ENCODE results near the gene KIAA0513.
A peak's percentile ranks its signal among the peaks of the same experiment; 100 is the strongest.

KIAA0513 gene

GRCh38 chr16:85075236-85075924, 47.8 kb downstream of the KIAA0513 start:
- no peak for DNase-seq

- no peak for DNase-seq
Observed at GRCh38 chr16:85077039-85077438, 49.4 kb downstream of the KIAA0513 start.

DNA sequence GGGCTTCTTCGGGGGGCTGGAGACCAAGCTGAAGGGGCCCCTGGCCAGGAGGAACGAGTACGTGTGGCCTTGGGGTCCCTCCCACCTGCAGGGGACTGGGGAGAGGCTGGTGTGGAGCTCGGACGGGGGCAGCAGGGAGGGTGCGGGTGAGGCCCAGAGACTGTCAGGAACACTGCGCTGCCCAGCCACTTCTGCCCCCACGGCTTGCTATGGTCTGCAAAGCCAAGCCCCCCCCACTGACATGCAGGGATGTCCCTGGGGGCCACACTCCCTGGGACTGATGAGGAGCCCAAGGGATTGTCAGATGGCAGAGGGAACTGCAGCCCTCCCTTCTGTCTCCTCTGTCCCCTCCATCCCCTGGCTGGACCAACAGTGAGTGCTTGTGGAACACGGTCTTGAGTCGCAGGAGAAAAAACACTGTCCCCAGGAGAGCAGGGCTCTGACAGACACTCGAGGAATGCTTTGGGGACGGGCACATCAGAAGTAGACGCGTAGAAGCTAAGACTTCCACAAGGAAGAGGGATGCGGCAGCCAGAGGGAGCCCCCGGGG, 50.1 kb downstream of the KIAA0513 start:
- DNase-seq, result no peak

- no peak for DNase-seq
Observed at GRCh38 chr16:85078226-85078625, 50.6 kb downstream of the KIAA0513 start.

DNA sequence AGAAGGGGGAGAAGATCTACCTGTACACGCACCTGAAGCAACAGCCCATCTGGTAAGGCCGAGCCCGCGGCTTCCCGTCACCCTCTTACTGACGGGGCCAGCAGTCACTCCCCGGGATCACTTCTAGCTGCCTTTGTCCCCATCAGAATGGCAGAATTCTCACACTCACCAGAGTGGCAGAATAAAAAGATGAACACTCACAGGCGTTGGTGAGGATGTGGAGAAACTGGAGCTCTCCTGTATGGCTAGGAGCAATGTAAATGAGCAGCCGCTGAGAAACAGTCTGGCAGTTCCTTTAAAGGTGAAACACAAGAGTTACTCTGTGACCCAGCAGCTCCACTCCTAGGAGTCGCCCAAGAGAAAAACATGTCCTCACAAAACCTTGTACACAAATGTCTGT, 51.4 kb downstream of the KIAA0513 start:
- no peak for DNase-seq

DNA sequence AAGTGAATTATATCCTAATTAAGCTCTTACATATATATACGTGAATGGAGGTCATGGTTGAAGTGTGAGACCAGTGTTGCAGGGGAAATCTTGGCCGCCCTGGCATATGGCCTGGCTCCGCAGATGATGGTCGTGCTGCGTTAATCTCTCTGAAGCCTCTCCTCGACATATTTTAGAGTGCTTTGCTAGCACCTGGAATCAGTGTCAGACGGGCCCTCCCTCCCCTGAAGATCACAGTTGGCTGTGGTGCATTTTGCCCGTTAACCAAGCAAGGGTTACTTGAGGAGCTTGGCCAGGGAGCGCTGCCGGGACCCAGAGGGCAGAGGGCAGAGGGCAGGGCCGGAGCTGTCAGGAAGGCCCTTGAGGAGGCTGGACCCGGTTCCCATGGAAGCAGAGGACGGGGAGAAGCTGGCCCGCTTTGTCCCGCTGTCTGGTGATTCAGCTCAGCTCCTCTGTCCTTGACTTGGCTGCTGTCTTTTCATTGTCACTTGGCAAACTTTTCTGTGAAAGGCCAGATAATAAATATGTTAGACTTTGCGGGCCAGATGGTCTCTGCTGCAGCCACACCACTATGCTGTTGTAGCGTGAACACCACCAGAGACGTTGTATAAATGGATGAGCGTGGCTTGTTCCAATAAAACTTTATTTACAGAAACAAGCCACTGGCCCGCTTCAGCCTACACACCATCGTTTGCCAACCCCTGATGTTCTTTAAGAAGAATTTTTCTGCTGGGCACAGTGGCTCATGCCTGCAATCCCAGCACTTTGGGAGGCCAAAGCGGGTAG, 52.4 kb downstream of the KIAA0513 start:
- DNase-seq, result no peak

DNA sequence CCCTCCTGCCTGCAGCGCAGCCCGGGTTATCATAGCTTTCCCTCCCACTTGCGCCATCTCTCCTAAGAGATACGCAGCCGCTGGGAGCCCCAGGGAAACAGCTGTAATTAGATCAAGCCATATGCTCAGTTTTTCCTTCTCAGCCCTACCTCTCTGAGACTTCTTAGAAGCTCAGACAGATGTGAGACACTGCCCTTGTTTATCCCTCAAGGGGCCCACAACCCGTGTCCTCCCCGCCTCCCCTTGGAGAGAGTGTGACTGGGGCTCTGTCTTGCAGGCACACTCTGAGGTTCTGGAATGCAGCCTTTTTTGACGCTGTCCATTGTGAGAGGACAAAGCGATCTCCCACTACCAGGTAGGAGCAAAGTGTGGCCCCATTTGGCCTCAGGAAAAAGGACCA, 53.4 kb downstream of the KIAA0513 start:
- DNase-seq, result no peak

DNA sequence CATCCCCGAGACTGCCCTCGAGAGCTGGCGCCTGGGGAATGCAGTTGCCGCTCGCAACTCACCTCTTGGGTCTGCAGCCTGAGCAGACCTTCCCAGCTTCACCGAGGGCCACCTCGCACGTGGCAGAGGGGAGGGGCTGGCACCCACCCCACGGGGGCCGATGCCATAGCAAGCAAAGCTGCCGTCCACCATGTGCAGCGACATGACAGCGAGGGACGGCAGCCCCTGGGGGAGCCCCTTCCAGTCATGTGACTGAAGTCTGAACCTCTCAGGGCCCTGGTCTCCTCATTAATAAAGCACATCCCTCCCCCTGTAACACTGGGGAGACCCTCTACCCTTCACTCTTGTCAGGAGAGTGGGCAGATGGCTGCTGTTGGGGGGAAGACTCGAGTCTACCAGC, 54.2 kb downstream of the KIAA0513 start:
- DNase-seq, result no peak

DNA sequence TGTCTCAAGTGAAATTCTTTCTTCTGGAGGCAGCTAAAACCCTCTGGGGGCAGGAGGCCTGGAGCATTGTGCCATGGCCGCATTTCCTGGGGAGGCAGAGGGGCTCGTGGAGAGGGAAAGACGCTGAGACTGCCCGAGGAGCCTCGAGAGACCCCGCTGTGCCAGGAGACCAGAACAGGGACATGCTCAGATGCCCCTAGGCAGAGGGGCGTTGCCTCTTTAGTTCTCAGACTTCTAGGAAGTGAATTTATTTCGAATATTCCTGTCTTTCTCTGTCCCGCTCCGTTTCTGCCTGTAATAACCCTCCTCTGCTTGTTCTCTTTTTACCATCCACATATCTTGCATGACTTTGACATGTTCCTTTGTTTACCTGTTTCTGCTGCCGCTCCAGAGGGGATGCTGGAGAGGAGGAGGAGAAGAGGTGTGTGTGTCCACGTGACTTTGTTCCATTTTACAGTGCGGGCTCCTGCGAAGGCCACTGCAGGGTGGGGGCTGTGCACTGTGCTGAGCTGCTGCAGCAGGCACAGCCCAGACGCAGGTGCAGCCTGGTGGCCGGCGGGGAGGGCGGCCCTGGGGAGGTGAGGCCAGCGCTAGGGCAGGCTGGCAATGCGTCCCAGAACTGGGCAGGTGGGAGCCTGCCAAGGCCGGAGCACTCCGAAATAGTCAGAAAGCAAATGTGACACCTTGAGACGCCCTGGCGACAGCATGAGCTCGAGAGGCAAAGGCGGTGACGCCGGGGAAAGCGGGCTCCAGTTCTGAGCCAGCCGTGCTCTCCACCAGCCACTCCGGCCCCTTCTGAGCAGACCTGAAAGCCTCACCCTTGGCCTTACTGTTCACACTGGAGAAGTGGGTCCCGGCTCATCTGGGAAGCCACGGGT, 54.8 kb downstream of the KIAA0513 start:
- DNase-seq, result no peak

GRCh38 chr16:85083051-85083639, 55.5 kb downstream of the KIAA0513 start:
- DNase-seq, result no peak

DNA sequence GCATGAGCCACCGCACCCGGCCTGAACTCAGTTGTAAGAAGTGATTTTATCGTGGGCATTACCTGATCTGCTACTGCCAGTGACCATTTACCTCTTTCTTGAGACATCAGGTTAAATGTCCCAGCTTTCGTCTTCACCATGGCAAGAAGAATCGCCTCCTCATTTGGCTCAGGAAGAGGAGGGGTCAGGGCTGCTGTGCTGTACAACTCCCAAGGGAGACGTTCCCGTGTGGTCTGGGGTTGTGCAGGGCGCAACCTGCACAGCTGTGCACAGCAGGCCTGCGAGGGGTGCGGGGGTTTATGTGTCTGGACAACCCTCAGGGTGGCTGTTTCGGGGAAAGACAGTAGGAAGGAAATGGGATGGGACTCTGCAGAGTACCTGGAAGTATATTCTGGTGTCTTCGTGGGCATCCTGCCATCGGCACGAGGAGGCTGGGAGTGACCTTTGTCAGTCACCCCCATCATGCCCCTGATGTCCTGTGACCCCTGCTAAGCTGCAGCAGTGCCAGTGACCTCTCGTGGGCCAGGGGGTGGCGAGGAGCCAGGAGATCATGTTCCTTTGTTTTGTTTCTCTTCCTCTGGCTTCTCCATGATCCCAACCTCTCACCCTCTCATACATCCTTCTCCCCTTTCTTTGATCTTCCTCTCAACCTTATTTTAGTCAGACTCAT, 57.4 kb downstream of the KIAA0513 start:
- no peak for DNase-seq

GRCh38 chr16:85085721-85086120, 58.1 kb downstream of the KIAA0513 start:
- no peak for DNase-seq

- peak; percentile 53 for DNase-seq
Observed at GRCh38 chr16:85086347-85087291, 59.0 kb downstream of the KIAA0513 start.

- DNase-seq, result no peak
Observed at GRCh38 chr16:85087899-85088569, 60.4 kb downstream of the KIAA0513 start.

- DNase-seq, result no peak
Observed at GRCh38 chr16:85088570-85089199, 61.1 kb downstream of the KIAA0513 start.

DNA sequence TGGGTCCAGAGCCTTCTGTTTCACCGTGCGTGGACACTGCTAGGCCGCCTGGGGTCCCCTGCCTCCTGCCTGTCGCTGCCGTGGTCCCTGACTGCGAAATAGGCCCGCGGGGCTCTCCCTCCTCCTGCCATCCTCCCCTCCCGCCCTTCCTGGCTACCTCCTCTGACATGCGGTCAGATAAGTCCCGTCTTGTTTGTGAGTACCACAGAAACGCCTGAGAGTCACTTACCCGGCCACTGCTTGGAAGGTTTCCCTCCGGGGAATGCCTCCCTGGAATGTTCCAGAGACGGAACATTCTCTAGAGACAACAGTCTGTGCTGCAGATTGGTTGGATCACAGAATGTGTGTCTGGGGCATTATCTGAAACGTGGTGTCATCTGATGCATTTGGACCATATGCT, 61.9 kb downstream of the KIAA0513 start:
- peak; percentile 49 for DNase-seq

DNA sequence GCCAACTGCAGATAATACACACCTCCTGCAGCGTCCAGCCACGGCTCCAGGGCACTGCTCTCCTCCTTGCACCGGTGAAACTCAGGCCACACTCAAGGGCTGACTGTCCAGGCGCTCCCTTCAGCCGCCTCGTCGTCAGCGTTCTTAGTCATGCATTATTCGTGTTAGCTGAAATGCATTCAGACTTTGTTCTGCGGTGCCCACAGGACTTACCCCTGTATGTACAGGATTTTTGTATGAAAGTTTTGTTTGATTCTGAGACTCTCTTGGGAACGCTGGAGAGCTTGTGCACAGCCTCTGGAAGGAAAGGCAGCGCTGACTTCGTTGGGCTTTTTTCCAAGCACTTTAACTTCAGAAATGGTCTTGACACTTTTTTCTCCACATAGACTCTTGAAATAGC, 62.6 kb downstream of the KIAA0513 start:
- peak; percentile 23 for DNase-seq

DNA sequence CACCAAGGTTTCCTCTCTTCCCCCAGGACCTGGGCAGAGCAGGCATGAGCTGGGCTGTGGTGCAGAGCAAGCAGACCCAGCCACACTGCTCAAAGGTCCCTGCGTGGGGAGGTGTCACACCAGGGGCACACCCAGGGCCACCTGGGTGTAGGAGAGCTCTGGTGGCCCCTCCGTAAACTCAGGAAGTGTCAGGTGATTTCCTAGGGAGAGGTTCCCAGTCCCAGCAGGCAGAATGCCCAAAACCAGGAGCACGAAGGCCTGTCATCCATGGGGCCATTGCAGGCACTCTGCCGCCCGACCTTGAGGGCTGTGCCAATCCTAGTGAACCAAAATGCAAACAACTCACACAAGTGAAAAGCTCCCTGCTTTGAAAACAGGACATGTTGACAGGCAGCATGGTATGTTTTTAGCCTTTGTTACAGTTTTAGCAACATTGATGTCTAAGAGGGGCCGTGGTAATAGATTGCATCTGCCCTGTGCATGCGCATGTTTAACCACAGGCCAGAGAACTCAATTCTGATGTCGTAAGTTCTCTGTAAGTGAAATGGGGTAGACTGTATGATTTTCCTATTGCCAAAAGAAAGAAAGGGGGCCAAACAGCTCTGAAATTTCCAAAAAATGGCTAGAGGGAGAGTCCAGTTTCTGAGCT, 63.4 kb downstream of the KIAA0513 start:
- DNase-seq, result peak; percentile 12

GRCh38 chr16:85091522-85091910, 63.9 kb downstream of the KIAA0513 start:
- DNase-seq, result no peak

Measured in fibroblast of skin of right biceps (primary cell).